HepG2 (cell line): ENCODE results near the gene FMC1. TPM values are rescaled to one million over a fixed set of nuclear protein-coding genes. Genes with fewer than 3 reads are reported as not detected.

Experiments
- ARNT2 ChIP-seq: sonication (generic); formaldehyde crosslinking; IDR thresholded peaks from 2 replicates; pipeline ENCODE4 v1.8.0; 2022; ENCODE audit warnings: mild to moderate bottlenecking, low read depth, missing genetic modification reagents, moderate library complexity
- CAMTA2 ChIP-seq: sonication (generic); formaldehyde crosslinking; IDR thresholded peaks from 2 replicates; pipeline ENCODE4 v1.4.0; 2020; ENCODE audit warnings: mild to moderate bottlenecking, missing genetic modification reagents, borderline replicate concordance
- FIP1L1 ChIP-seq: fragments of 200-400 bp; formaldehyde crosslinking; IDR thresholded peaks from 2 replicates; pipeline ENCODE4 v1.6.1; 2018; ENCODE audit warnings: low read depth, mild to moderate bottlenecking, low read length, moderate library complexity, borderline replicate concordance; ENCODE audit not compliant: insufficient read depth
- GMEB1 ChIP-seq: sonication (generic); formaldehyde crosslinking; IDR thresholded peaks from 2 replicates; pipeline ENCODE4 v1.5.1; 2020; ENCODE audit warnings: missing genetic modification reagents, mild to moderate bottlenecking, borderline replicate concordance
- GZF1 ChIP-seq: sonication (generic); formaldehyde crosslinking; IDR thresholded peaks from 2 replicates; pipeline ENCODE4 v1.5.1; 2020; ENCODE audit warnings: mild to moderate bottlenecking, missing genetic modification reagents
- HIC2 ChIP-seq: sonication (generic); formaldehyde crosslinking; IDR thresholded peaks from 2 replicates; pipeline ENCODE4 v1.9.0; 2022; ENCODE audit warnings: low read depth, missing genetic modification reagents
- MXD4 ChIP-seq: IDR thresholded peaks from 2 replicates; pipeline ENCODE4 v1.6.1; 2016; ENCODE audit warnings: mild to moderate bottlenecking, missing biosample characterization, missing genetic modification reagents
- POGK ChIP-seq: sonication (generic); formaldehyde crosslinking; conservative IDR thresholded peaks from 2 replicates; pipeline ENCODE4 v1.8.0; 2022; ENCODE audit warnings: mild to moderate bottlenecking, moderate library complexity, missing genetic modification reagents
- SIX1 ChIP-seq: sonication (generic); formaldehyde crosslinking; IDR thresholded peaks from 2 replicates; pipeline ENCODE4 v1.4.0; 2020; ENCODE audit warnings: missing genetic modification reagents, borderline replicate concordance
- ZBTB8A ChIP-seq: sonication (generic); formaldehyde crosslinking; IDR thresholded peaks from 2 replicates; pipeline ENCODE4 v1.4.0; 2020; ENCODE audit warnings: mild to moderate bottlenecking, low read depth, missing genetic modification reagents, borderline replicate concordance
- polyA plus RNA-seq, 8 experiments: library from polyadenylated mRNA; depleted of rRNA in 3 of 8; stranded (reverse) in 7 of 8; unstranded in 1 of 8; fragments of >200 nt; fragmentation: Illumina TruSeq in 4 of 8; extraction: Trizol in 4 of 8; gene quantifications; 2 replicates each; pipeline versions ENCODE4 v1.2.1 to v1.2.3, GENCODE V29; 2011 to 2016; ENCODE audit warnings: low read depth in 4 of 8, missing spikeins in 1 of 8, mixed read lengths in 1 of 8; ENCODE audit not compliant: insufficient read depth in 1 of 8
- total RNA-seq, 5 experiments: library from RNA; depleted of rRNA; stranded (reverse); fragments of >200 nt; fragmentation: Illumina TruSeq; extraction: Trizol; gene quantifications; 2 replicates each; pipeline ENCODE4 v1.2.3, GENCODE V29; 2016; ENCODE audit warnings: low read depth in 1 of 5
- TF ChIP-seq, protein P1 (sequence below): sonication (generic); formaldehyde crosslinking; IDR thresholded peaks from 2 replicates; pipeline ENCODE4 v1.4.0; 2020; ENCODE audit warnings: mild to moderate bottlenecking, low read depth, missing genetic modification reagents
- TF ChIP-seq, protein P2 (sequence below): sonication (generic); formaldehyde crosslinking; IDR thresholded peaks from 2 replicates; pipeline ENCODE4 v1.4.0; 2020; ENCODE audit warnings: missing genetic modification reagents
- TF ChIP-seq, protein P3 (sequence below): sonication (generic); formaldehyde crosslinking; IDR thresholded peaks from 2 replicates; pipeline ENCODE4 v1.5.1; 2020; ENCODE audit warnings: mild to moderate bottlenecking, missing genetic modification reagents
- TF ChIP-seq, protein P4 (sequence below): sonication (generic); formaldehyde crosslinking; IDR thresholded peaks from 2 replicates; pipeline ENCODE4 v1.4.0; 2020; ENCODE audit warnings: missing genetic modification reagents

Gene FMC1
- total and polyA plus RNA-seq, 2 of the 13 experiments (the other 11 are each of a cell fraction or from before 2014, with no cell fraction given): 39.2 to 50.7 TPM

DNA sequence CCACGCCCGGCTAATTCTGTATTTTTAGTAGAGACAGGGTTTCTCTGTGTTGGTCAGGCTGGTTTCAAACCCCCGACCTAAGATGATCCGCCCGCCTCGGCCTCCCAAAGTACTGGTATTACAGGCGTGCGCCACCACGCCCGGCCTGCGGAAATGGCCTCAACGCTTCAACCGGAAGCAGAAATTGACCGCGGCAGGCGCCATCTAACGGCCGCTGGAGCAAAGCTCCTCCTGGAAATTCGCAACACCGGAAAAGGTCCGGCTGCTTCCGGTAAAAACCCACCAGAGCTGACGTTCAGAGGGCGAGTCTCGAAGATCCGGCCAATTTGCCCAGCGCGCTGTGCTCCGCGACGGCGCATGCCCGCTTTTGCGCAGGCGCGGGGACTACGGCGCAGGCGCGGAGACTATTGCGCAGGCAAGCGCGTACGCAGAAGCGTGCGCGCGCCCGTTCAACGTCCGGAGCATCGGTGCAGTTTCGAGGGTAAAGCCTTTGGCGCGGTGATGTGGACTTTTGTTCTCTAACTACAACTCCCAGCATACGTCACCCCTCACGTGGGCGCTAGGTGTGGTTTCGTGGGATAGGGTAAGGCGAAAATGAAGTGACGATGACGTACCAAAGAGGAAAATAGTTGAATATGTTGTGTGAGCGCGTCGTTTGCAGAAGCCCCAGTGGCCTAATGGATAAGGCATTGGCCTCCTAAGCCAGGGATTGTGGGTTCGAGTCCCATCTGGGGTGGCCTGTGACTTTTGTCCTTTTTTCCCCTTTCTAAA is 915 bp upstream of the FMC1 start (continued):
- TF ChIP-seq MXD4 (CRISPR knock-in tag) (peak; percentile 66; the same call in 1 of the 2 replicates), GMEB1 (CRISPR knock-in tag) (peak; percentile 98), ARNT2 (CRISPR knock-in tag) (peak; percentile 78), HIC2 (CRISPR knock-in tag) (0 out of 2 replicates have a peak, but pooled peaks have one; percentile 40), GZF1 (CRISPR knock-in tag) (peak; percentile 88; the same call in 1 of the 2 replicates), CAMTA2 (CRISPR knock-in tag) (0 out of 2 replicates have a peak, but pooled peaks have one; percentile 74), FIP1L1 (no peak), ZBTB8A (CRISPR knock-in tag) (no peak), POGK (CRISPR knock-in tag) (peak; percentile 93), SIX1 (CRISPR knock-in tag) (no peak; the same call in 1 of the 2 replicates)
- TF ChIP-seq, protein P1, sequence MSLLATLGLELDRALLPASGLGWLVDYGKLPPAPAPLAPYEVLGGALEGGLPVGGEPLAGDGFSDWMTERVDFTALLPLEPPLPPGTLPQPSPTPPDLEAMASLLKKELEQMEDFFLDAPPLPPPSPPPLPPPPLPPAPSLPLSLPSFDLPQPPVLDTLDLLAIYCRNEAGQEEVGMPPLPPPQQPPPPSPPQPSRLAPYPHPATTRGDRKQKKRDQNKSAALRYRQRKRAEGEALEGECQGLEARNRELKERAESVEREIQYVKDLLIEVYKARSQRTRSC (CRISPR knock-in tag): peak; percentile 93
- TF ChIP-seq, protein P2, sequence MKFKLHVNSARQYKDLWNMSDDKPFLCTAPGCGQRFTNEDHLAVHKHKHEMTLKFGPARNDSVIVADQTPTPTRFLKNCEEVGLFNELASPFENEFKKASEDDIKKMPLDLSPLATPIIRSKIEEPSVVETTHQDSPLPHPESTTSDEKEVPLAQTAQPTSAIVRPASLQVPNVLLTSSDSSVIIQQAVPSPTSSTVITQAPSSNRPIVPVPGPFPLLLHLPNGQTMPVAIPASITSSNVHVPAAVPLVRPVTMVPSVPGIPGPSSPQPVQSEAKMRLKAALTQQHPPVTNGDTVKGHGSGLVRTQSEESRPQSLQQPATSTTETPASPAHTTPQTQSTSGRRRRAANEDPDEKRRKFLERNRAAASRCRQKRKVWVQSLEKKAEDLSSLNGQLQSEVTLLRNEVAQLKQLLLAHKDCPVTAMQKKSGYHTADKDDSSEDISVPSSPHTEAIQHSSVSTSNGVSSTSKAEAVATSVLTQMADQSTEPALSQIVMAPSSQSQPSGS (CRISPR knock-in tag): peak; percentile 94
- TF ChIP-seq, protein P3, sequence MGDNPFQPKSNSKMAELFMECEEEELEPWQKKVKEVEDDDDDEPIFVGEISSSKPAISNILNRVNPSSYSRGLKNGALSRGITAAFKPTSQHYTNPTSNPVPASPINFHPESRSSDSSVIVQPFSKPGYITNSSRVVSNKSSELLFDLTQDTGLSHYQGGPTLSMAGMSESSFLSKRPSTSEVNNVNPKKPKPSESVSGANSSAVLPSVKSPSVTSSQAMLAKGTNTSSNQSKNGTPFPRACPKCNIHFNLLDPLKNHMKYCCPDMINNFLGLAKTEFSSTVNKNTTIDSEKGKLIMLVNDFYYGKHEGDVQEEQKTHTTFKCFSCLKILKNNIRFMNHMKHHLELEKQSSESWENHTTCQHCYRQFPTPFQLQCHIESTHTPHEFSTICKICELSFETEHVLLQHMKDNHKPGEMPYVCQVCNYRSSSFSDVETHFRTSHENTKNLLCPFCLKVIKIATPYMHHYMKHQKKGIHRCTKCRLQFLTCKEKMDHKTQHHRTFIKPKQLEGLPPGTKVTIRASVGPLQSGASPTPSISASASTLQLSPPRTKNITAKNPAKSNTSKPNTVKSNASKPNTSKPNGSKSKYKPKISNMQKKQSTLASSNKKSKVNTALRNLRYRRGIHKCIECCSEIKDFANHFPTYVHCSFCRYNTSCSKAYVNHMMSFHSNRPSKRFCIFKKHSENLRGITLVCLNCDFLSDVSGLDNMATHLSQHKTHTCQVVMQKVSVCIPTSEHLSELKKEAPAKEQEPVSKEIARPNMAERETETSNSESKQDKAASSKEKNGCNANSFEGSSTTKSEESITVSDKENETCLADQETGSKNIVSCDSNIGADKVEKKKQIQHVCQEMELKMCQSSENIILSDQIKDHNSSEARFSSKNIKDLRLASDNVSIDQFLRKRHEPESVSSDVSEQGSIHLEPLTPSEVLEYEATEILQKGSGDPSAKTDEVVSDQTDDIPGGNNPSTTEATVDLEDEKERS (CRISPR knock-in tag): peak; percentile 100
- TF ChIP-seq, protein P4, sequence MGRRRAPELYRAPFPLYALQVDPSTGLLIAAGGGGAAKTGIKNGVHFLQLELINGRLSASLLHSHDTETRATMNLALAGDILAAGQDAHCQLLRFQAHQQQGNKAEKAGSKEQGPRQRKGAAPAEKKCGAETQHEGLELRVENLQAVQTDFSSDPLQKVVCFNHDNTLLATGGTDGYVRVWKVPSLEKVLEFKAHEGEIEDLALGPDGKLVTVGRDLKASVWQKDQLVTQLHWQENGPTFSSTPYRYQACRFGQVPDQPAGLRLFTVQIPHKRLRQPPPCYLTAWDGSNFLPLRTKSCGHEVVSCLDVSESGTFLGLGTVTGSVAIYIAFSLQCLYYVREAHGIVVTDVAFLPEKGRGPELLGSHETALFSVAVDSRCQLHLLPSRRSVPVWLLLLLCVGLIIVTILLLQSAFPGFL (CRISPR knock-in tag): no peak
